NCI-H1092 treated with DMSO at 0.1 percent for 48 hours (cell line): ENCODE results near the gene PRRC2B.
"Not testable (repeated sequence)": the region's sequence is repeated elsewhere in the genome, so short reads cannot be mapped to it uniquely, and the experiment has no call there.

Experiments used
- DNase-seq: peaks from one replicate; lab custom pipeline; 2025; lab: John Stamatoyannopoulos, UW

PRRC2B gene

DNA sequence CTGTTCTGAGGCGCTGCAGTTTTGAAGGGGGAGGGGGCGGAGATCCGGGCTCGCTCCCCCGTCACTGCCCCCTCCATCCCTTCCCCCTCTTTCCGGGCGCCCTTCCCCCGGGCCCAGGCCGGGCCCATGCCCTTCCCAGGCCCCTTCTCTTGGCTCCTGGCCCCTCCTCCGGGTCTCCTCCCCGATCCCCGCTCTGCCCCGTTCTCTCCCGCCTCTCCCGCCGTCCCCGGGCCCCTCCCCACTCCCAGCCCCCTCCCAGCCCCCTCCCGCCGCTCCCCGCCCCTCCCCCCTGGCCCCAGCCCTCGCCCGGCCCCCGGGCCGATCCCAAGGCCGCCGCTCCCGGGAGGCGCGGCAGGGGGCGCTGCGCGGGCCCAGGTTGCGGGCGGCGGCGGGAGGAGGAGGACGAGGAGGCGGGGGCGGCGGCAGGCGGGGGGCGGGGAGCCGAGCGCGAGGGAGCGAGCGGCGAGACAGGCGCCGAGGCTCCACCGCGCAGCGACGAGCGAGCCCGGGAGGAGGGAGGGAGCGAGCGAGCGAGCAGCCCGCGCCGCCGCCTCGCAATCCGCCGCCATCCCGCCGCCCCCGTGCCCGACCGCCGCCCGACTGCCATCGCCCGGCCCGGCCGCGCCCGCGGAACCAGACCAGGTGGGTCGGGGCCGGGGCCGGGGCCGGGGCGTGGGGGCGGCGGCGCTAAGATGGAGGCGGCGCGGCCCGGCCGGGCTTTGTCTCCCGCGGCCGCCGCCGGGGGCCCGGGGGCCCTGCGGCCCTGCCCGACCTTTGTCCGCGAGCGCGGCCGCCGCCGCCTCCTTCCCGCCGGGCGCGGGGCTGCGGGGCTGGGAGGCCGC, at the start of gene PRRC2B:
Gene PRRC2B, plus strand, starts transcription at position 465 of the 842 bp plus-strand sequence. CDS start 36,059 bp downstream, outside the sequence.
- peak; percentile 85 for DNase-seq

DNA sequence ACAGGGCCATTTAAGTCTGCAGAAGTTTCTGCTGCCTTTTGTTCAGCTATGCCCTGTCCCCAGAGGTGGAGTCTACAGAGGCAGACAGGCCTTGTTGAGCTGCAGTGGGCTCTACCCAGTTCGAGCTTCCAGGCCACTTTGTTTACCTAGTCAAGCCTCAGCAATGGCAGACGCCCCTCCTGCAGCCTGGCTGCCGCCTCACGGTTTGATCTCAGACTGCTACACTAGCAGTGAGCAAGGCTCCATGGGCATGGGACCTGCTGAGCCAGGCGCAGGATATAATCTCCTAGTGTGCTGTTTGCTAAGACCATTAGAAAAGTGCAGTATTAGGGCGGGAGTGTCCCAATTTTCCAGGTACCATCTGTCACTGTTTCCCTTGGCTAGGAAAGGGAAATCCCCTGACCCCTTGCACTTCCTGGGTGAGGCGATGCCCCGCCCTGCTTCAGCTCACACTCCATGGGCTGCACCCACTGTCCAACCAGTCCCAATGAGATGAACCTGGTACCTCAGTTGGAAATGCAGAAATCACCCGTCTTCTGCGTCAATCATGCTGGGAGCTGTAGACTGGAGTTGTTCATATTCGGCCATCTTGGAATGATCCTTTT, 48.9 kb upstream of the PRRC2B start:
- DNase-seq, result not testable (repeated sequence)

DNA sequence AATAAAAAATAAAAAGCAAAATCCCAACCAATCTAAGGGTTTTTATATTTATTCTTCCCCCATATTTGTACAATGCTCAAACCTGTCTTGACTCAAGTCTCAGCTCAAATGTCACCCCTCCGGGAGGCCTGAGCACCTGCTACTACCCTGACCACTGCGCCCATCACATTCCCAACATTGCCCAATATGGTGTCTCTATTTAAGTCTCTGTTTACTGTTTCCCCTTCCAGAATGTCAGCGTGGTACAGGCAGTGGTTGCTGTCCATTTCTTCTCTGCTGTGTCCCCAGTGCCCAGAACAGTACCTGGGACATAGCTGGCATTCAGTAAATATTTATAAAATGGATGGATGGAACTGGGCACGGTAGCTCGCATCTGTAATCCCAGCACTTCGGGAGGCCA, 47.3 kb upstream of the PRRC2B start:
- DNase-seq, result no peak

DNA sequence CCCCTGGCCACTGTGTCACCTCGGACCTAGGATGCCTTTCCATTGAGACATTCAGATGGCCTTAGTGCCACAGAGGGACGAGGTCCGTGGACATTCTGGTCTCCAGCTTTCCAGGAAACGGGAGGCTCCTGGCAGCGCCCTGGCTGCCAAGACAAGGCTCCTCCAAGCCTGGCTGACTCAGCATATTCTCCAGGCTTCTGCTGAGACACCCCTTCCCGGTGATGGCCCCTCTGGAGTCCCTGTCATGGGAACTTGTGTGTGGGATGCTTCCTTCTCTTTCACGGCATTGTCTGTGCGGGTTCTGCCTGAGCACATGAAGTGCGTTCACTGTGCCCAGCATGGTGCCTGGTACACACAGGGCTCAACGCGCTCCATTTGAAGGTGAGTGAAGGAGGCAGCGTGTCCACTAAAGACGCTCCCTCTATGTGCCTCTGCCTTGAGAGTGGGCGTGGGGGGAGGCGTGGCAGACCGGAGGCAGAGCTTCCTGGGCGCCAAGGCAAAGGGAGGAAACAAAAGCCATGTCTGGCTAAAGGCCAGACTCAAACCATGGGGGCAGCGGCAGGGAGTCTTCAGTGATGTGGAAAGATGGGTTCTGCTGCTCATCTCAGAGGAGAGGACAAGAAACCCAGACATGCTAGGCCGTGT, 46.4 kb upstream of the PRRC2B start:
- DNase-seq, result no peak

DNA sequence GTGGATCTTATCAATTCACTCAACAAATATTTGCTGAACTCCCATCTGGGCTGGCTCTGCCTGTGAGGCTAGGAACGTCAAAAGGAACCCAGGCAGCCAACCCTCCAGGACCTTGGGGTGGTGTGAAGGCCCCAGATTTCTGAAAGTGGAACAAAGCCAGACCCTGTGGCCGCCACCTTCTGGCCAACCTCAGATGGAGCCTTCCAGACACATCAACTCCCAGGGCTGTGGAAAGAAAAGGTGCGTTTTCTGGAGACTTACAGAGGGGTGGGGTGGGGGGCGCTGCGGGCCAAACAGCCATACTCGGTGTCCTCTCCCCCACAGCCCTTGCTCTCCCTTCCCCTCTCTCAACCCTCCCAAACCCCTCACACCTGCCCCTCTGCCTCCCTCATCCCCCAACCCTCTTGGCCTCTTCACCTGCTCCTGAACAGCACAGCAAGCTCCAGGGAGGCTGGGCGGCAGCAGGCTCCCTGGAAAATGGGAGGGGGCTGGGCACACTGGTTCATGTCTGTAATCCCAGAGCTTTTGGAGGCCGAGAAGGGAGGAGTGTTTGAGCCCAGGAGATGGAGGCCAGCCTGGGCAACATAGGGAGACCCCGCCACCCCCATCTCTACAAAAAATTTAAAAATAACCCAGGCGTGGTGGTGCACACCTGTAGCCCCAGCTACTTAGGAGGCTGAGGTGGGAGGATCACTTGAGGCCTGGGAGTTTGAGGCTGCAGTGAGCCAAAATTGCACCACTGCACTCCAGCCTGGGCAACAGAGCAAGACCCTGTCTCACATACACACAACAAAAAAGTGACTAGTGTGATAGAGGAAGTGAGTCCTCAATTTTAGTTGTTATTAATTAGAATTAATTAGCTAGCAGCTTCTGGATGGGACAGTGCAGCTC, 45.0 kb upstream of the PRRC2B start:
- DNase-seq, result no peak

DNA sequence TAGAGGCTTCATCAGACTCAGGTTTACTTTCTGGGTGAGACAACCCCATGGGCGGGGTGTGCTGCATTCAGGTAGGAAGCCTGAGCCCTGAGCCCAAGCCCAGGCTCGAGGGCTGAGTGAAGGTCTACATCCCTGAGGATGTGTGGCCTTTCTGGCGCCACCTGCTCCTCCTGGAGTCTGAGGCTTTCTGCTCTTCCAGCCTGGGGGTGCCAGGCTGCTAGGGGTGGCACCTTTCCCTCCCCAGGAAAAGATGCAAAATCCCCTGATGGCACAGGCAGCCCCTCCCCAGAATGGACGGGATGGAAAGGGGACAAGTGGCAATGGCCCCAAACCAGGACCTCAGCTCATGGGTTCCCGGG, 44.4 kb upstream of the PRRC2B start:
- no peak for DNase-seq

DNA sequence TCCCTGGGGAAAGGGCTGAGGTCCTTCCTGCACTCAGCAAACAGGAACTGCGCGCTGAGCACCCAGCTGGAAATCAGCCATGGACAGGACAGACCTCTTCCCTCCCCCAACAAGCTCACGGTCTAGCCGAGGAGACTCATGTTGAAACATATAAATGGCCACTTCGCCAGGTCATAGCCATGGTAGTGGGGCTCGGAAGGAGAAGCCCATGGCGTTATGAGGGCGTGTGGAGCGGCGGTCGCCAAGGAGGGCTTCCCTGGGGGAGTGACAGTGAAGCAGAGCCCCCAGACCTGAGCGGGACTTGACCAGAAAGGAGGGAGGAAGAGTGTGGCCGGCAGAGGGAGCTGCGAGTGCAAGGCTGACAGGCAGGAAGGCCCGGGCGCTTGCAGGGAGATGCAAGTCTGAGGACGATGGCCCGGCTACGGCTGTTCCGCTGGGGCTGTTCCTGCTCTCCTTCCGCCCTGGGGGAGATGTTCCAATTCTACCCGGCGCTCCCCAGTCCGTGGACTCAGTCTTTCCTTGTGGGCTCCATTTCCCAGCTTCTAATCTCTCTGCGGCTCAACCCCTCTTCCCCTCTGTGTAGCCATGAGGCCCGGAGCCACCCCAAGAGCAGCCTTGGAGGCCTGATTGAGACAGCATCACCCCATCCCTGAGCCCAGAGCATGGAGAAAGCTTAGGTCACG, 43.9 kb upstream of the PRRC2B start:
- peak; percentile 87 for DNase-seq

DNA sequence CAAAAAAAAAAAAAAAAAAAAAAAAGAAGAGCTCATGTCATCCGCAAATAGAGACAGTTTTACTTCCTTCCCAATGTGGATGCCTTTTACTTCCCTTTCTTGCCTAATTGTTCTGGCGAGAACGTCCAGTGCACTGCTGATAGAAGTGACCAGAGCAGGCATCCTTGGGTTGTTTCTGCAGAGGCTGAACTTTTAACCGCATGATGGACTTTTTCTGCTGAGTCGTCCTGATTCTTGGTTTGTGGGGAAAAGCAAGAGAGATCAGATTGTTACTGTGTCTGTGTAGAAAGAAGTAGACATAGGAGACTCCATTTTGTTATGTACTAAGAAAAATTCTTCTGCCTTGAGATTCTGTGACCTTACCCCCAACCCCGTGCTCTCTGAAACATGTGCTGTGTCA, 37.4 kb upstream of the PRRC2B start:
- not testable (repeated sequence) for DNase-seq

DNA sequence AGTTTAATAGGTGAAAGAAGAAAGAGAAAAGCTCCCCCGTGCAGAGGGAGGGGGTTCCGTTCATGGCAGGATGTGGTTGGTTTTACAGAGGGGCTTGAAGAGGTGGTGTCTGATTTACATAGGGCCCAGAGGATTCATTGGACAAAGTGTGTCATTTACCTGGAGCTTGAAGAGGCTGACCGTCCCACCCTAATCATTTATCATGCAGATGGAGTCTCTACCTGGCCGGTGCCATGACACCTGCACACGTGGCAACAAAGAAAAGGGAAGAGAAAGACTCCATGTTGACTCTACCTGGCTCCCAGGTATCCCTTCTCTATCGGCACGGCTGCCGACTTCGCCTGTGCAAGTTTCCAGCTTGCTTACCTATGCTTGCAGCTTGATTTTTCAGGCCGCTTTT, 35.3 kb upstream of the PRRC2B start:
- DNase-seq, result no peak

DNA sequence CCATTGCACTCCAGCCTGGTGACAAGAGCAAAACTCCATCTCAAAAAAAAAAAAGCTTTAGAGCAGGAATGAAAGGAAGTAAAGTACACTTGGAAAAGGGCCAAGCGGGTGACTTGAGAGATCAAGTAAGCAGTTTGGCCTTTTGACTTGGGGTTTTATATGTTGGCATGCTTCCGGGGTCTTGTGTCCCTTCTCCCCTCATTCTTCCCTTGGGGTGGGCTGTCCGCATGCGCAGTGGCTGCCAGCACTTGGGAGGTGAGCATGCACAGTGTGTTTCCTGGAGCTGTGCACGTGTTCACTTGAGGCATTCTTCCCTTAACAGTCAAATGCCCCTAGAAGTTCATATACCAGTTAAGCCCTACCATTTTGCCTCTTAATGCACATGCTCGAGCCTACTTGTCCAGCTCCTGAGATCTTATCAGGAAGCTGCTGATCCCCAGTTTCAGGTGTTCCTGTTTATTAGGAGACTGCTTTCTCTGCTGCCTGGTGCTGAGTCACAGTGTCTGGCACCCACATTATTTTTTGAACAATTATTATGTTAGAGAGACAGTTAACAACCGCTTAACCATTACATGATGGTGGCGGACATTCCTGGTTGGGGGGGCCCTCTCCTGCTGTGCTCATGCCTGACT, 32.6 kb upstream of the PRRC2B start:
- DNase-seq, result no peak

DNA sequence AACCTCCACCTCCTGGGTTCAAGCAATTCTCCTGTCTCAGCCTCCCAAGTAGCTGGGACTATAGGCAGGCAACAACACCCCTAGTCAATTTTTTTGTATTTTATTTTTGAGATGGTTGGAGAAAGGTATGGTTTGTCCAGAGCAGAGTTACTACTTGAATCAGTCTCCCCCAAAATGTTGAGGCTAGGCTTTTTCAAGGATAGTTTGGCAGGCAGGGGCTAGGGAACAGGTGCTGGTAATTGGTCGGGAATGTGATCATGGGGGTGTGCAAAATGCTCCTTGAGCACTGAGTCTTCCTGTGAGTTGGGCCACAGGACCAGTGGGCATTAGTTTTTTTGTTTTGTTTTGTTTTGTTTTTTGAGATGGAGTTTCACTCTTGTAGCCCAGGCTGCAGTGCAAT, 28.3 kb upstream of the PRRC2B start:
- no peak for DNase-seq

DNA sequence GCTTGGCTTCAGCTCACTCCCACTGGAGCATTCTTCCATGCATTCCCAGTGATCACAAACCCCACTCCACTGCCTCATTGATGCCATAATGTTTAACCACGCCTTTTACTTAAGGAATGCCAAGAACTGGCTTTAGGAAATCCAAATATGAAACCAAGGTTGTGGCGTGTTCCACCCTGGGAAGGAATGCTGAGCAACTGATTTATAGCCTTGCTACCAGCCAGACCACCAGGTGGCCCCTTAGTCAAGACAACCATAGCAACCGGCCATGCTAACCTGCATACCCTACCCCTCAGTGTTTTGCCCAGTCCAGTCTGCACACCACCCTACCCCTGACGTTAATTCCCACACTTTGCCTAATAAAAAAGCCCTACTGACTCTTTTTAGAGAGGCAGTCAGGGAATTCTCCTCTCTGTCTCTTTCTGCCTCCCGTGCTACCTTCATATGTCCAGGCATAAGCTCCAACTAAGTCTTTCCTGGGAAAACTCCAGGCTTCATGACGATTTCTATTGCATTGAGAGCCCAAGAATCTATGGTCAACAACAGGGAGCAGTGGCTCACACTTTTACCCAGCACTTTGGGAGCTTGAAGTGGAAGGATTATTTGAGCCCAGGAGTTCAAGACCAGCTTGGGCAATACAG, 27.0 kb upstream of the PRRC2B start:
- no peak for DNase-seq

DNA sequence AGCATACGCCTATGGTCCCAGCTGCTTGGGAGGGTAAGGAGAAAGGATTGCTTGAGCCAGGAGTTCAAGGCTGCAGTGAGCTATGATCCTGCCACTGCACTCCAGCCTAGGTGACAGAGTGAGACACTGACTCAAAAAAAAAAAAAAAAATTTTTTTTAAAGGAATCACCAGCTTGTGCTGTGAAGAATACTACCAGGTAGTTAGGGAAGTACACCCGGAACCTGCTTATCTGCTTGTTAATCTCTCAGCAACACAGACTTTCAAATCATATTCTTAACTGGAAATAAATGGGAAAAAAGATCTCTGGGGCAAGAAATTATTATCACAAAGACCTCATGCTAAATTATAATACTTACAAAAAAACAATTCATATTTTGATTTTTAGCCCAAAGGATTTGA, 26.4 kb upstream of the PRRC2B start:
- DNase-seq, result no peak

DNA sequence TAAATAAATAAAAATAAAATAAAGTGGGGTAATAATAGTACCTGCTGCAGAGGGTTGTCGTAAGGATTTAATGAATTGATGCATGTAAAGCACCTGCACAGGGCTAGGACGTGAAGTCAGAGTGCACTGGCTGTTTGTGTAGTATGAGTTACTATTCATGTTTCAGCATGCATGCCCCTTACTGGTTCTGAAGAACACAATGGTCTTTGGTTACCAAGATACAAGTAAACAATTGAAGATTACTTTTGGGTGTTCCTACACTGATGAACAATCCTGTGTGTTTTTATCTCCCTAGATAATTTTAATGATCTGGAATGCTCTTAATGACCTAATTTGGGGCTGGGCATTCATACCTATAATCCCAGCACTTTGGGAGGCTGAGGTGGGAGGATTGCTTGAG, 23.2 kb upstream of the PRRC2B start:
- no peak for DNase-seq

DNA sequence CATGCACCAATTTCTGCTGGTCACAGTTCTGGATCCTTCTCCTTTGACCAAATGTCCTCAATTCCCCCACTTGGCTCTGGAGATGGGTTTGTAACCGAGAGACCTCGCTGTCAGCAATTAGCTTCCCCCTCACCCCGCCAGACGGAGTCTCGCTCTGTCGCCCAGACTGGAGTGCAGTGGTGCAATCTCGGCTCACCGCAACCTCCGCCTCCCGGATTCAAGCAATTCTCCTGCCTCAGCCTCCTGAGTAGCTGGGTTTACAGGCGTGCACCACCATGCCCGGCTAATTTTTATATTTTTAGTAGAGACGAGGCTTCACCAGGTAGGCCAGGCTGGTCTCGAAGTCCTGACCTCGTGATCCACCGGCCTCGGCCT, 21.3 kb upstream of the PRRC2B start:
- DNase-seq, result not testable (repeated sequence)

DNA sequence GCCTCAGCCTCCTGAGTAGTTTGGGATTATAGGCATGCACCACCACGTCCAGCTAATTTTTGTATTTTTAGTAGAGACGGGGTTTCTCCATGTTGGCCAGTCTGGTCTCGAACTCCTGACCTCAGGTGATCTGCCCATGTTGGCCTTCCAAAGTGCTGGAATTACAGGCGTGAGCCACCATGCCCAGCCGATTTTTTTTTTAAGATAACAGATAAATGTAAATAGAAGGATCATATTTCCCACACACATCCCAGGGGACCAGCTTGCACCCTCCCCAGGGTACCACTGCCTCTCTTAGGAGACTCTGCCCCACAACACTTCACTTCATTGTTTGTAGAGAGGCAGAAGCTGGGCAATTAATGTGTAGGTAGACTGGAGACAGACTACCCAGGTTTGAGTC, 19.2 kb upstream of the PRRC2B start:
- DNase-seq, result peak; percentile 35

DNA sequence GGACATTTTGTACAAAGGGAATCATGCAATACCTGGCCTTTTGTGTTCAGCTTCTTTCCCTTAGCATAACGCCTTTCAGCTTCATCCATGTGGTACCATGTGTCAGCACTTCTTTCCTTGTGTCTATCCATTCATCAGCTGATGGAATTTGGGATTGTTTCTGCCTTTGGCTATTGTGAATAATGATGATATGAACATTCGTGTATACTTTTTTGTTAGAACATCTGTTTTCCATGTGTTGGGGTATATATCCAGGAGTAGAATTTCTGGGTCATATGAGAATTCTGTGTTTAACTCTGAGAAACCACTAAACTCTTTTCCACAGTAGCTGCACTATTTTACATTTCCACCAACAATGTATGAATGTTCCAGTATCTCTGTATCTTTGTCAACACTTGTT, 14.8 kb upstream of the PRRC2B start:
- DNase-seq, result no peak

DNA sequence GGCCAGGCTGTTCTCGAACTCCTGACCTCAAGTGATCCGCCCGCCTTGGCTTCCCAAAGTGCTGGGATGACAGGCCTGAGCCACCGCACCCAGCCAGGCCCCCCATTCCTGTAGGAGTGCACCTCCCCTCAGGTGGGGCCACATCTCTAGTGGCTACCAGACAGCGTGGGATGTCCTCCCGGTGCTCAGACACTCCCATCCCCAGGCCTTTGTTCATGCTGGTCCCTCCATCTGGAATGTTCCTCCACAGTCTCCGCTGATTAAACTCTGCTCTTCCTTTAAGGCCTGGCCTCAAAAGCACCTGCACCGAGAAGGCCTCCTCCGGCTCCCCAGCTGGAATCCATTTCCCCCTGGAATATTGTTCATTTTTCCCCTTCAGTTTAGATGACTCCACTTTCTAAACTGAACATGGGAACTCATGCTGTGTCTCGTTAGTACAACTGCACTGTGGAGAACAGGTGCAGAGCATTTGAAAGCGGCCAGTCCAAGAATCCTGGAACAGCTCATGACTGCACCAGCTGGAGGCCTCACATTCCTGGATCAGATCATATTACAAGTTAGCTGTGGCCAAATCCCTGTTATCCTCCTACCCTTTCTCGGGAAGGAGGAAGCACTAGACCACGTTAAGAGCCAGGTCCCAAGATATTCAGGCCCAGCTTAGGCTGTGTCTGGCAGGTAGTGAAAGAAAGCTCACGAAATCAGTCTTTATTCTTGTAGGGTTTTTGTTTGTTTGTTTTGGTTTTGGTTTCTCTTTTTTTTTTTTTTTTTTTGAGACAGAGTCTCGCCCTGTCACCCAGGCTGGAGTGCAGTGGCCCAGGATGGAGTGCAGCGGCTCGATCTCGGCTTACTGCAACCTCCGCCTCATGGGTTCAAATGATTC, 10.8 kb upstream of the PRRC2B start:
- peak; percentile 76 for DNase-seq

DNA sequence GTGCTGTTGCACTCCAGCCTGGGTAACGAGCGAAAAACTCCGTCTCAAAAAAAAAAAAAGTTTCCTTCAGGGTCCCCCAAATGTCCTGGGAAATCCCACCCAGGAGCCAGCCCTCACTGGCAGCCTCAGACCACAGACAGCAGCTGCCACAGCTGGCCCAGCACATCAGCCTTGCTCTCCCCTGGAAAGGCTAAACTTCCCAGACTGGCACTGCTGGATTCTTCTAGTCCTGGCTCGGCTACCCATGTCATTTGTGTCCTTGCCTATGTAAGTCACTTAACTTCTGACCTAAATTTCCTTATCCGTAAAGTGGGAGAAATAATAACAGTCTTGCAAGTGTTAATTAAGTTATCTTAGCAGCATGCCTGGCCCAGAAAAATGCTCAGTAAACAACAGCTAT, 8.6 kb upstream of the PRRC2B start:
- no peak for DNase-seq

DNA sequence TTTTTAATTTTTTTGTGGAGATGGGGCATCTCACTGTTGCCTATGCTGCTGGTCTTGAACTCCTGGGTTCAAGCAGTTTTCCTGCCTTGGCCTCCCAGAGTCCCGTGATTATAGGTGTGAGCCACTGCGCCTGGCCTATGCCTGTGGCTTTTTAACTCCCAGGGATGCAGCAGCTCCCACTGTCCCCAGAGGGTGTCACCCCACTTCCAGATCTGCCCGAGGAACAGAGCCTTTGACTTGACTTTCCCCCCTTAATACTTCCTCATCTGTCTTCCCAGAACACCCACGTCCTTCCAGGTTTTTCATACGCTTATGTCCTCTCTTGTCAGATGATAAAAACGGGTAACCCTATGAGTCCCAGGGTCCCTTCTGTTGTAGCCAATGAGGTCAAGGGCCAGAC, 7.6 kb upstream of the PRRC2B start:
- DNase-seq, result no peak
